Measurements from ENCODE around the gene HOXC9. TPM values are rescaled to one million over a fixed set of nuclear protein-coding genes. Genes with fewer than 3 reads are reported as not detected.

The HOXC9 gene
- total and polyA plus RNA-seq, 9 of the 15 experiments (the other 6 are each of a cell fraction or from before 2014, with no cell fraction given), result 1.1 to 10.5 (median 9.3) TPM

DNA sequence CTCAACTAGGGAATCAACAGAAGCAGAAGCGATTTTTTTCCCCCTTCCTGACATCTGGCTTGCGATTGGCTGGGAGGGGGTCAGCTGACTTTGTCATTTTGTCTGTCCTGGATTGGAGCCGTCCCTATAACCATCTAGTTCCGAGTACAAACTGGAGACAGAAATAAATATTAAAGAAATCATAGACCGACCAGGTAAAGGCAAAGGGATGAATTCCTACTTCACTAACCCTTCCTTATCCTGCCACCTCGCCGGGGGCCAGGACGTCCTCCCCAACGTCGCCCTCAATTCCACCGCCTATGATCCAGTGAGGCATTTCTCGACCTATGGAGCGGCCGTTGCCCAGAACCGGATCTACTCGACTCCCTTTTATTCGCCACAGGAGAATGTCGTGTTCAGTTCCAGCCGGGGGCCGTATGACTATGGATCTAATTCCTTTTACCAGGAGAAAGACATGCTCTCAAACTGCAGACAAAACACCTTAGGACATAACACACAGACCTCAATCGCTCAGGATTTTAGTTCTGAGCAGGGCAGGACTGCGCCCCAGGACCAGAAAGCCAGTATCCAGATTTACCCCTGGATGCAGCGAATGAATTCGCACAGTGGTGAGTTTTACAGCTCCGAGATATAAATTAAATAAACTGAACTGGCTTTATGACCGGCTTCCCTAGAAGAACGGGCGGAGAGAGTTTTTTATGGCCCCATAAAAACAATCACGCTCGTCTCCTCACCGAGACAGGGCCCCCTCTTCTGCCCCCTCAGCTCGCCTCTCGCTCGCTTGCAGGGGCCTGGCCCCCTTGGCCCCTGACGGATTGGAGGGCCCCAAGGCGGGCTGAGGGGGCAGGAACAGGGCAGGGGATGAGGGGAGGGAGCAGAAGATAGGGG, 28.6 kb downstream of the HOXC9 start, which contains the start of gene HOXC6 (continued):
- TF ChIP-seq, protein P1, sequence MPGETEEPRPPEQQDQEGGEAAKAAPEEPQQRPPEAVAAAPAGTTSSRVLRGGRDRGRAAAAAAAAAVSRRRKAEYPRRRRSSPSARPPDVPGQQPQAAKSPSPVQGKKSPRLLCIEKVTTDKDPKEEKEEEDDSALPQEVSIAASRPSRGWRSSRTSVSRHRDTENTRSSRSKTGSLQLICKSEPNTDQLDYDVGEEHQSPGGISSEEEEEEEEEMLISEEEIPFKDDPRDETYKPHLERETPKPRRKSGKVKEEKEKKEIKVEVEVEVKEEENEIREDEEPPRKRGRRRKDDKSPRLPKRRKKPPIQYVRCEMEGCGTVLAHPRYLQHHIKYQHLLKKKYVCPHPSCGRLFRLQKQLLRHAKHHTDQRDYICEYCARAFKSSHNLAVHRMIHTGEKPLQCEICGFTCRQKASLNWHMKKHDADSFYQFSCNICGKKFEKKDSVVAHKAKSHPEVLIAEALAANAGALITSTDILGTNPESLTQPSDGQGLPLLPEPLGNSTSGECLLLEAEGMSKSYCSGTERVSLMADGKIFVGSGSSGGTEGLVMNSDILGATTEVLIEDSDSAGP (CRISPR knock-in tag; IDR thresholded peaks at IDR 0.05), result no peak
- TF ChIP-seq NFYB (IDR thresholded peaks at IDR 0.05; ENCODE audit: extremely low read depth, insufficient read length) (peak; percentile 52), MLX (CRISPR knock-in tag; conservative IDR thresholded peaks at IDR 0.05) (no peak), TEAD4 (IDR thresholded peaks at IDR 0.05; ENCODE audit: low read length) (no peak), TEAD4 (CRISPR knock-in tag; IDR thresholded peaks at IDR 0.05; ENCODE audit: borderline replicate concordance) (no peak), ZKSCAN3 (CRISPR knock-in tag; IDR thresholded peaks at IDR 0.05) (no peak), ZBTB43 (CRISPR knock-in tag; IDR thresholded peaks at IDR 0.05) (no peak), BCOR (IDR thresholded peaks at IDR 0.05) (no peak), ZBTB8A (IDR thresholded peaks at IDR 0.05; ENCODE audit: partially characterized antibody) (no peak), RAD51 (IDR thresholded peaks at IDR 0.05; ENCODE audit: borderline replicate concordance, low read depth) (peak; percentile 85), KLF10 (CRISPR knock-in tag; IDR thresholded peaks at IDR 0.05) (no peak), ZNF609 (CRISPR knock-in tag; IDR thresholded peaks at IDR 0.05; ENCODE audit: borderline replicate concordance) (no peak)
